ENCODE data around the gene SOX6.

DNA sequence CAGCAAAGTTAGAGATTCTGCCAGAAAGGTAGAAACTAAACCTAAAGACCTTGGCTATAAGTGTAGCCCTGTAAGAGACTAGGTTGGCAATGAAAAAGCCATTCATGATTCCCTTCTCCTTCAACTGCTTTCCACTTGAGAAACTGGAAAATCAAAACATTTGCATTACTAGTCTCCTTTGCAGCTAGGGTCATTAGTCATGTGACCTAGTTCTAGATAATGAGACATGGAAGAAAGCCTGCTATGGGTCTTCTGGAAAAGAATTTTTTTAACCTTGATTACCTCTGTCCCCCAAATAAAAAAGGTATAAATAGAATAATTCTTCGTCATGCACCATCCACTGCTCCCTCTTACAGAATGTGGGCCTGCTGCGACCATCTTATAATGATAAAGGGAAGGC, 80.1 kb downstream of the SOX6 start:
- TF ChIP-seq, protein P1, sequence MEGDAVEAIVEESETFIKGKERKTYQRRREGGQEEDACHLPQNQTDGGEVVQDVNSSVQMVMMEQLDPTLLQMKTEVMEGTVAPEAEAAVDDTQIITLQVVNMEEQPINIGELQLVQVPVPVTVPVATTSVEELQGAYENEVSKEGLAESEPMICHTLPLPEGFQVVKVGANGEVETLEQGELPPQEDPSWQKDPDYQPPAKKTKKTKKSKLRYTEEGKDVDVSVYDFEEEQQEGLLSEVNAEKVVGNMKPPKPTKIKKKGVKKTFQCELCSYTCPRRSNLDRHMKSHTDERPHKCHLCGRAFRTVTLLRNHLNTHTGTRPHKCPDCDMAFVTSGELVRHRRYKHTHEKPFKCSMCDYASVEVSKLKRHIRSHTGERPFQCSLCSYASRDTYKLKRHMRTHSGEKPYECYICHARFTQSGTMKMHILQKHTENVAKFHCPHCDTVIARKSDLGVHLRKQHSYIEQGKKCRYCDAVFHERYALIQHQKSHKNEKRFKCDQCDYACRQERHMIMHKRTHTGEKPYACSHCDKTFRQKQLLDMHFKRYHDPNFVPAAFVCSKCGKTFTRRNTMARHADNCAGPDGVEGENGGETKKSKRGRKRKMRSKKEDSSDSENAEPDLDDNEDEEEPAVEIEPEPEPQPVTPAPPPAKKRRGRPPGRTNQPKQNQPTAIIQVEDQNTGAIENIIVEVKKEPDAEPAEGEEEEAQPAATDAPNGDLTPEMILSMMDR (IDR thresholded peaks at IDR 0.05) = no peak
- TF ChIP-seq POLR2A (IDR thresholded peaks at IDR 0.05) (no peak), EP300 (IDR thresholded peaks at IDR 0.05) (no peak)
